Ovary (tissue), 9 donors: ENCODE results near the gene PRR5. TPM values are rescaled to one million over a fixed set of nuclear protein-coding genes. Genes with fewer than 3 reads are reported as not detected.
A peak's percentile ranks its signal among the peaks of the same experiment; 100 is the strongest.

Experiments
- DNase-seq, 5 donors: peaks; one replicate each; pipeline ENCODE4 v3.0.0-alpha.2; 2019 to 2020
- H3K27ac ChIP-seq, 2 donors: fragments of 200-600 bp; one replicate each; pipeline versions ENCODE4 v1.5.1 to v1.8.0; 2019 to 2022
- H3K27me3 ChIP-seq: fragments of 200-600 bp; one replicate; pipeline ENCODE4 v1.8.0; 2022
- H3K36me3 ChIP-seq: fragments of 200-600 bp; sonication (generic); one replicate; pipeline ENCODE4 v1.5.1; 2019
- H3K4me1 ChIP-seq: one replicate; pipeline ENCODE4 v1.8.1; 2013; ENCODE audit warnings: mild to moderate bottlenecking, moderate library complexity; ENCODE audit not compliant: insufficient read depth
- H3K4me3 ChIP-seq: fragments of 200-600 bp; sonication (generic); one replicate; pipeline ENCODE4 v1.5.1; 2017
- H3K9me3 ChIP-seq, 2 donors: fragments of 200-600 bp in 1 of 2; sonication (generic) in 1 of 2; one replicate each; pipeline versions ENCODE4 v1.5.1 to v1.8.1; 2013 to 2019; ENCODE audit warnings: mild to moderate bottlenecking in 1 of 2, moderate library complexity in 1 of 2
- CTCF ChIP-seq, 3 donors: fragments of 450-650 bp in 2 of 3; fragments of 200-600 bp in 1 of 3; IDR thresholded peaks; one replicate each; pipeline versions ENCODE4 v1.5.1 to v1.8.0; 2016 to 2022; ENCODE audit warnings: antibody characterized with exemption in 3 of 3, mild to moderate bottlenecking in 1 of 3
- EP300 ChIP-seq: sonication (generic); formaldehyde crosslinking; IDR thresholded peaks from one replicate; pipeline ENCODE4 v1.6.1; 2017; ENCODE audit warnings: antibody characterized with exemption
- POLR2A ChIP-seq: fragments of 450-650 bp; IDR thresholded peaks from one replicate; pipeline ENCODE4 v1.6.1; 2017; ENCODE audit warnings: antibody characterized with exemption, mild to moderate bottlenecking, moderate library complexity
- WGBS, 3 donors: extraction: QIAGEN DNeasy Blood & Tissue Kit in 1 of 3; methylation state at CpG; one replicate each; pipeline versions ENCODE4 v1.1.5 to v1.1.7; 2013 to 2017; 5-methylcytosine and 5-hydroxymethylcytosine counted together
- intact Hi-C, 4 donors: fragments of 100-400 bp; cut with DNase I; formaldehyde crosslinking; loops; one replicate each; pipeline versions ENCODE4 v1.11.0 to v1.15.1; 2022 to 2023
- polyA plus RNA-seq, 2 donors: library from polyadenylated mRNA; stranded (reverse); fragments of 200-250 nt in 1 of 2; fragments of 350-450 nt in 1 of 2; fragmentation: Illumina TruSeq in 1 of 2; extraction: RNeasy Lipid Tissue Mini Kit (QIAGEN cat#74804) in 1 of 2; gene quantifications; one replicate each; pipeline ENCODE4 v1.2.3, GENCODE V29; 2013 to 2014
- total RNA-seq, 7 donors: library from RNA; depleted of rRNA in 2 of 7; stranded (reverse); fragments of >200 nt in 2 of 7; fragmentation: NEBNext Ultra II Directional in 3 of 7; extraction: Animal tissue kit (Norgen Biotek cat#: 25700) in 3 of 7; gene quantifications; one replicate each; pipeline versions ENCODE4 v1.1.0 to v1.2.4, GENCODE V29; 2016 to 2023
- donor health status: DM: no; HTN: no; CAD: no; lungs with moderate emphysema.
- donor health status: DM: no; HTN: no; CAD: no.
- donor health status: Bipolar disorder and iron deficiency.
- donor health status: DM: yes; HTN: yes; CAD: no.
- donor health status: DM: no; HTN: no; CAD: no.
- donor health status: DM: yes; HTN: yes; CAD: no.

The PRR5 gene
- total and polyA plus RNA-seq, 9 donors: 4.0 to 21.1 (median 16.8) TPM

GRCh38 chr22:44693145-44693544 lies 8.9 kb upstream of the PRR5 start:
- no peaks in the 10 kb centered on the region for H3K27me3 ChIP-seq
- H3K9me3 ChIP-seq: no peaks in the 10 kb centered on the region
- no peak for TF ChIP-seq CTCF (IDR thresholded peaks at IDR 0.05)
- no peak for TF ChIP-seq POLR2A
- no peak for TF ChIP-seq EP300
- H3K36me3 ChIP-seq: no peaks in the 10 kb centered on the region
- DNase-seq: no peak
- intact Hi-C loops: no loop called here
- H3K4me1 ChIP-seq: peaks cover 1% of the 10 kb centered on the region
- no peak overlapping the region for H3K27ac ChIP-seq
- no peak overlapping the region for H3K4me3 ChIP-seq
- WGBS, 3 donors: 66 to 92% (median 82%) methylated on average over 4 of the region's 4 CpGs

GRCh38 chr22:44693756-44694155 lies 8.2 kb upstream of the PRR5 start:
- DNase-seq: no peak
- intact Hi-C loops: no loop called here
- TF ChIP-seq EP300 (no peak), POLR2A (no peak)
- Histone ChIP-seq H3K36me3 (no peaks in the 10 kb centered on the region), H3K4me3 (no peak overlapping the region), H3K27me3 (no peaks in the 10 kb centered on the region), H3K9me3 (no peaks in the 10 kb centered on the region), H3K27ac (no peak overlapping the region), H3K4me1 (peaks cover 3% of the 10 kb centered on the region)
- WGBS, 3 donors: 87 to 95% (median 93%) methylated on average over 9 of the region's 9 CpGs

- no peaks in the 10 kb centered on the region for H3K27me3 ChIP-seq
- no peaks in the 10 kb centered on the region for H3K9me3 ChIP-seq
- H3K27ac ChIP-seq: peak overlapping the region in 1 of 2 donors; percentile 35
- 20 to 25% (median 24%) methylated on average over 21 to 22 of the region's 22 CpGs for WGBS, 3 donors
- intact Hi-C loops: loop anchor here (1.0 to 5.0 kb wide), 4 partner anchors 37 to 395 kb away; no protein-coding TSS in a partner anchor
- H3K4me3 ChIP-seq: no peak overlapping the region
- TF ChIP-seq CTCF (IDR thresholded peaks at IDR 0.05) (peak; percentile 91 to 96 (median 94)), EP300 (no peak)
- H3K36me3 ChIP-seq: no peaks in the 10 kb centered on the region
- peaks cover 10% of the 10 kb centered on the region for H3K4me1 ChIP-seq
- peak; percentile 73 to 91 (median 85) for DNase-seq
Observed at GRCh38 chr22:44697423-44698141, 4.4 kb upstream of the PRR5 start.

GRCh38 chr22:44698531-44699421 lies 3.2 kb upstream of the PRR5 start:
- H3K9me3 ChIP-seq: no peaks in the 10 kb centered on the region
- peak overlapping the region; percentile 35 to 67 for H3K27ac ChIP-seq
- peak; percentile 49 to 71 (median 63) for DNase-seq
- no peaks in the 10 kb centered on the region for H3K27me3 ChIP-seq
- TF ChIP-seq CTCF (IDR thresholded peaks at IDR 0.05) (no peak), POLR2A (no peak), EP300 (no peak)
- WGBS, 3 donors: 20 to 30% (median 27%) methylated on average over 23 of the region's 23 CpGs
- no peak overlapping the region for H3K4me3 ChIP-seq
- H3K4me1 ChIP-seq: peaks cover 13% of the 10 kb centered on the region
- no peaks in the 10 kb centered on the region for H3K36me3 ChIP-seq
- intact Hi-C loops: loop anchor here in 2 of 4 donors (2.0 to 5.0 kb wide), 2 partner anchors 38 to 394 kb away; no protein-coding TSS in a partner anchor
